B cell (primary cell): Measurements from ENCODE around the gene HSP90AB1. TPM values are rescaled to one million over a fixed set of nuclear protein-coding genes. Genes with fewer than 3 reads are reported as not detected.

ENCODE experiments used
- ATAC-seq: fragments of 200-7000 bp; cut with Tn5 transposase; one replicate; pipeline ENCODE4 v1.10.0; 2021; ENCODE audit warnings: low read depth, mild to moderate bottlenecking, moderate number of reproducible peaks, moderate library complexity
- CTCF ChIA-PET: fragments of 350-600 bp; sonication (Branson Sonifier 250); formaldehyde crosslinking; loops from one replicate; lab custom pipeline; 2021; ENCODE audit warnings: antibody characterized with exemption, inconsistent platforms; lab: Charles Lee
- POLR2A ChIA-PET: fragments of 350-600 bp; sonication (Branson Sonifier 250); formaldehyde crosslinking; loops from one replicate; lab custom pipeline; 2021; ENCODE audit warnings: antibody characterized with exemption; lab: Charles Lee
- DNase-seq: peaks from one replicate; pipeline ENCODE4 v3.0.0; 2013
- H2AFZ ChIP-seq: 2 replicates; pipeline ENCODE4 v1.6.1; 2012; ENCODE audit warnings: mild to moderate bottlenecking, low read depth, low read length; ENCODE audit not compliant: insufficient read depth, poor library complexity, severe bottlenecking
- H3K27ac ChIP-seq, 2 donors: 1 replicate in 1 of 2; 2 replicates in 1 of 2; pipeline ENCODE4 v1.5.1; 2012 to 2013; ENCODE audit warnings: low read length in 2 of 2, mild to moderate bottlenecking in 2 of 2, moderate library complexity in 1 of 2
- H3K27me3 ChIP-seq, 4 experiments: fragments of 200-600 bp in 1 of 4; sonication (generic) in 1 of 4; replicated peaks in 1 of 4; 1 replicate in 2 of 4; 2 replicates in 2 of 4; pipeline versions ENCODE4 v1.6.1 to v1.7.0; 2013 to 2016; ENCODE audit warnings: low read length in 3 of 4, mild to moderate bottlenecking in 2 of 4, mixed read lengths in 1 of 4, moderate library complexity in 1 of 4; ENCODE audit not compliant: insufficient read depth in 4 of 4, control insufficient read depth in 3 of 4; ENCODE audit errors: control extremely low read depth in 1 of 4
- H3K36me3 ChIP-seq, 2 experiments: replicated peaks in 1 of 2; 1 replicate in 1 of 2; 2 replicates in 1 of 2; pipeline versions ENCODE4 v1.6.1 to v1.7.1; 2013; ENCODE audit warnings: low read length in 1 of 2; ENCODE audit not compliant: insufficient read depth in 2 of 2, control insufficient read depth in 1 of 2; ENCODE audit errors: control extremely low read depth in 1 of 2, extremely low read depth in 1 of 2
- H3K4me1 ChIP-seq, 2 donors: fragments of 200-600 bp in 1 of 2; sonication (generic) in 1 of 2; 1 replicate in 1 of 2; 2 replicates in 1 of 2; pipeline versions ENCODE4 v1.5.1 to v1.6.1; 2013 to 2017; ENCODE audit warnings: low read length in 2 of 2; ENCODE audit not compliant: control insufficient read depth in 2 of 2, insufficient read depth in 2 of 2
- H3K4me2 ChIP-seq: replicated peaks from 2 replicates; pipeline ENCODE3; 2012; ENCODE audit warnings: mild to moderate bottlenecking, low read depth, low read length; ENCODE audit not compliant: poor library complexity, severe bottlenecking
- H3K4me3 ChIP-seq, 5 experiments: fragments of 200-600 bp in 1 of 5; sonication (generic) in 1 of 5; 1 replicate in 3 of 5; 2 replicates in 2 of 5; pipeline versions ENCODE4 v1.5.1 to v1.7.0; 2011 to 2016; ENCODE audit warnings: low read length in 4 of 5, mild to moderate bottlenecking in 4 of 5, low read depth in 2 of 5, control low read depth in 1 of 5, moderate library complexity in 1 of 5; ENCODE audit not compliant: insufficient read depth in 1 of 5; ENCODE audit errors: control extremely low read depth in 1 of 5, extremely low read depth in 1 of 5
- H3K79me2 ChIP-seq: fragments of 200-600 bp; sonication (generic); one replicate; pipeline ENCODE4 v1.6.0; 2016; ENCODE audit warnings: low read length; ENCODE audit not compliant: control insufficient read depth, insufficient read depth
- H3K9ac ChIP-seq: fragments of 200-600 bp; sonication (generic); 2 replicates; pipeline ENCODE4 v1.6.1; 2017; ENCODE audit warnings: mild to moderate bottlenecking, low read length, moderate library complexity
- H3K9me3 ChIP-seq, 3 donors: one replicate each; pipeline versions ENCODE4 v1.6.1 to v1.7.1; 2013; ENCODE audit warnings: low read length in 2 of 3; ENCODE audit not compliant: control insufficient read depth in 2 of 3, insufficient read depth in 1 of 3; ENCODE audit errors: control extremely low read depth in 1 of 3
- H4K20me1 ChIP-seq: 2 replicates; pipeline ENCODE4 v1.6.0; 2012; ENCODE audit warnings: mild to moderate bottlenecking, low read length; ENCODE audit not compliant: insufficient read depth, control insufficient read depth, poor library complexity, severe bottlenecking
- H3K27ac Mint-ChIP-seq: one replicate; pipeline ENCODE4 v1.8.0; 2021; ENCODE audit warnings: mixed read lengths
- H3K27me3 Mint-ChIP-seq: one replicate; pipeline ENCODE4 v1.8.0; 2021; ENCODE audit warnings: mixed read lengths
- H3K4me1 Mint-ChIP-seq: one replicate; pipeline ENCODE4 v1.8.0; 2021; ENCODE audit warnings: mixed read lengths
- H3K4me3 Mint-ChIP-seq: one replicate; pipeline ENCODE4 v1.8.0; 2021; ENCODE audit warnings: mixed read lengths
- H3K9me3 Mint-ChIP-seq: one replicate; pipeline ENCODE4 v1.8.0; 2022; ENCODE audit warnings: mixed read lengths; ENCODE audit not compliant: insufficient read depth
- EZH2 ChIP-seq: IDR thresholded peaks from 2 replicates; pipeline ENCODE4 v1.6.1; 2012; ENCODE audit warnings: borderline replicate concordance, low read depth, mild to moderate bottlenecking, moderate library complexity, low read length; ENCODE audit not compliant: insufficient read depth, poor library complexity, severe bottlenecking
- WGBS: methylation state at CpG from one replicate; pipeline ENCODE4 v1.1.5; 2013; ENCODE audit warnings: missing lambda C conversion rate; ENCODE audit not compliant: insufficient coverage; 5-methylcytosine and 5-hydroxymethylcytosine counted together
- intact Hi-C: fragments of 100-400 bp; cut with micrococcal nuclease; formaldehyde crosslinking; loops from one replicate; pipeline ENCODE4 v1.10.0; 2022
- polyA plus RNA-seq: library from polyadenylated mRNA; depleted of rRNA; stranded (reverse); fragments of >200 nt; gene quantifications from 2 replicates; pipeline ENCODE4 v1.2.3, GENCODE V29; 2012
- total RNA-seq, 2 donors: library from RNA; stranded (reverse); fragments of 120-200 nt in 1 of 2; gene quantifications; 1 replicate in 1 of 2; 2 replicates in 1 of 2; pipeline versions ENCODE4 v1.2.3 to v1.2.4, GENCODE V29; 2013 to 2022
- TF ChIP-seq, protein P1 (sequence below): fragments of 200-600 bp; IDR thresholded peaks from one replicate; pipeline ENCODE4 v1.8.0; 2022; ENCODE audit warnings: antibody characterized with exemption, mild to moderate bottlenecking

HSP90AB1 gene
- total and polyA plus RNA-seq, 2 donors (not counting 1 experiment from before 2014, with no cell fraction given): 395 to 645 TPM

GRCh38 chr6:44253307-44254101 is 6.6 kb downstream of the HSP90AB1 start:
- no peak for TF ChIP-seq EZH2
- TF ChIP-seq, protein P1, sequence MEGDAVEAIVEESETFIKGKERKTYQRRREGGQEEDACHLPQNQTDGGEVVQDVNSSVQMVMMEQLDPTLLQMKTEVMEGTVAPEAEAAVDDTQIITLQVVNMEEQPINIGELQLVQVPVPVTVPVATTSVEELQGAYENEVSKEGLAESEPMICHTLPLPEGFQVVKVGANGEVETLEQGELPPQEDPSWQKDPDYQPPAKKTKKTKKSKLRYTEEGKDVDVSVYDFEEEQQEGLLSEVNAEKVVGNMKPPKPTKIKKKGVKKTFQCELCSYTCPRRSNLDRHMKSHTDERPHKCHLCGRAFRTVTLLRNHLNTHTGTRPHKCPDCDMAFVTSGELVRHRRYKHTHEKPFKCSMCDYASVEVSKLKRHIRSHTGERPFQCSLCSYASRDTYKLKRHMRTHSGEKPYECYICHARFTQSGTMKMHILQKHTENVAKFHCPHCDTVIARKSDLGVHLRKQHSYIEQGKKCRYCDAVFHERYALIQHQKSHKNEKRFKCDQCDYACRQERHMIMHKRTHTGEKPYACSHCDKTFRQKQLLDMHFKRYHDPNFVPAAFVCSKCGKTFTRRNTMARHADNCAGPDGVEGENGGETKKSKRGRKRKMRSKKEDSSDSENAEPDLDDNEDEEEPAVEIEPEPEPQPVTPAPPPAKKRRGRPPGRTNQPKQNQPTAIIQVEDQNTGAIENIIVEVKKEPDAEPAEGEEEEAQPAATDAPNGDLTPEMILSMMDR: peak; percentile 71
- Histone ChIP-seq H3K36me3 (peaks cover 9 to 75% of the 10 kb centered on the region in 2 experiments), H3K27ac (no peak overlapping the region), H2AFZ (no peak overlapping the region), H3K9ac (no peak overlapping the region), H3K4me3 (no peak overlapping the region), H4K20me1 (peaks cover 71% of the 10 kb centered on the region), H3K4me1 (peaks cover 25 to 57% of the 10 kb centered on the region in 2 donors), H3K27me3 (no peaks in the 10 kb centered on the region), H3K4me2 (no peak overlapping the region), H3K9me3 (no peaks in the 10 kb centered on the region), H3K79me2 (peaks cover 23% of the 10 kb centered on the region)
- DNase-seq (peak; percentile 74), ATAC-seq (no peak)
- intact Hi-C loops: loop anchor here (1.0 kb wide), 1 partner anchor 81 kb away; no protein-coding TSS in a partner anchor
- Mint-ChIP-seq H3K27ac (peak overlapping the region; percentile 71), H3K4me1 (peaks cover 77% of the 10 kb centered on the region), H3K27me3 (no peaks in the 10 kb centered on the region), H3K4me3 (no peak overlapping the region), H3K9me3 (no peaks in the 10 kb centered on the region)
- ChIA-PET CTCF (interaction anchor here (0.6 to 5.0 kb wide), 9 partner anchors 9 to 81 kb away, joined by 3 to 68 read pairs (median 6); partner anchors contain the start of gene HSP90AB1), POLR2A (interaction anchor here (2.6 kb wide), 1 partner anchor 11 kb away, joined by 13 read pairs; no protein-coding TSS in a partner anchor)
- 77% methylated on average over 5 of the region's 10 CpGs for WGBS
